K562 (cell line): Measurements from ENCODE around the gene PTPN13. TPM values are rescaled to one million over a fixed set of nuclear protein-coding genes. Genes with fewer than 3 reads are reported as not detected.

Experiments
- ATAC-seq: fragments of 200-7000 bp; cut with Tn5 transposase; 3 replicates; pipeline ENCODE4 v1.9.1; 2020; ENCODE audit warnings: moderate library complexity
- BruUV-seq: library from RNA; stranded (reverse); fragments of 400-500 nt; replicated peaks from 2 replicates; lab custom pipeline; 2021; lab: Mats Ljungman, UMichigan
- CTCF ChIA-PET: fragments of 300-600 bp; formaldehyde crosslinking; extraction: SDS; loops from one replicate; lab custom pipeline; 2021; ENCODE audit warnings: low intra/inter-chr PET ratio; lab: Yijun Ruan, JAX
- POLR2A ChIA-PET: fragments of 300-600, 350-650 bp; sonication (Branson Sonifier 250); formaldehyde crosslinking; extraction: SDS; loops from one replicate; lab custom pipeline; 2021; ENCODE audit warnings: antibody characterized with exemption, inconsistent platforms; lab: Yijun Ruan, JAX
- DNase-seq, 4 experiments: peaks; one replicate each; pipeline versions ENCODE4 v3.0.0 to v3.0.0-alpha.2; 2011 to 2018; ENCODE audit warnings: low spot score in 3 of 4, mixed read lengths in 3 of 4; ENCODE audit errors: extremely low read depth in 1 of 4
- FAIRE-seq: peaks from 2 replicates; lab custom pipeline; 2011; peaks lifted over from hg19 to GRCh38; lab: Jason Lieb, UNC
- H2AFZ ChIP-seq: 2 replicates; pipeline ENCODE4 v1.6.0; 2011; ENCODE audit warnings: low read depth, low read length, control low read depth, inconsistent platforms
- H3K27ac ChIP-seq: fragments of 200-600 bp; 3 replicates; pipeline ENCODE4 v1.8.0; 2011; ENCODE audit warnings: low read depth, mild to moderate bottlenecking, control low read depth, inconsistent platforms, low read length, moderate library complexity, mixed read lengths; ENCODE audit errors: extremely low read depth
- H3K27me3 ChIP-seq, 2 experiments: fragments of 300-600 bp in 1 of 2; 2 replicates in 1 of 2; 3 replicates in 1 of 2; pipeline versions ENCODE4 v1.6.0 to v1.8.0; 2011; ENCODE audit warnings: inconsistent platforms in 2 of 2, low read length in 2 of 2, mild to moderate bottlenecking in 1 of 2, mixed read lengths in 1 of 2, moderate library complexity in 1 of 2; ENCODE audit not compliant: control insufficient read depth in 2 of 2, insufficient read depth in 2 of 2
- H3K36me3 ChIP-seq: fragments of 300-600 bp; 3 replicates; pipeline ENCODE4 v1.8.0; 2011; ENCODE audit warnings: mild to moderate bottlenecking, low read length, inconsistent platforms; ENCODE audit not compliant: control insufficient read depth, insufficient read depth
- H3K4me1 ChIP-seq, 2 experiments: fragments of 200-600 bp in 1 of 2; replicated peaks in 1 of 2; 2 replicates in 1 of 2; 3 replicates in 1 of 2; pipeline versions ENCODE4 v1.5.1 to v1.8.0; 2011; ENCODE audit warnings: inconsistent platforms in 2 of 2, low read length in 2 of 2, mild to moderate bottlenecking in 1 of 2, mixed read lengths in 1 of 2, moderate library complexity in 1 of 2; ENCODE audit not compliant: control insufficient read depth in 2 of 2, insufficient read depth in 2 of 2
- H3K4me2 ChIP-seq: 2 replicates; pipeline ENCODE4 v1.6.1; 2011; ENCODE audit warnings: low read length, control low read depth, inconsistent platforms, mixed read lengths; ENCODE audit not compliant: insufficient read depth
- H3K4me3 ChIP-seq: fragments of 200-600 bp; sonication (generic), shearing (Covaris generic); 2 replicates; pipeline ENCODE4 v1.5.1; 2016; ENCODE audit warnings: control low read depth, inconsistent platforms
- H3K79me2 ChIP-seq: fragments of 200-600 bp; 3 replicates; pipeline ENCODE4 v1.8.0; 2011; ENCODE audit warnings: low read length, inconsistent platforms; ENCODE audit not compliant: control insufficient read depth, insufficient read depth
- H3K9ac ChIP-seq, 2 experiments: 2 replicates each; pipeline versions ENCODE4 v1.6.0 to v1.6.1; 2011; ENCODE audit warnings: low read depth in 2 of 2, low read length in 2 of 2, control low read depth in 1 of 2, inconsistent platforms in 1 of 2, mild to moderate bottlenecking in 1 of 2, mixed read lengths in 1 of 2; ENCODE audit not compliant: insufficient read depth in 1 of 2
- H3K9me1 ChIP-seq: one replicate; pipeline ENCODE4 v1.6.0; 2011; ENCODE audit warnings: inconsistent platforms, mild to moderate bottlenecking, low read length, moderate library complexity; ENCODE audit not compliant: control insufficient read depth, insufficient read depth
- H3K9me3 ChIP-seq: replicated peaks from 2 replicates; pipeline ENCODE4 v1.5.1; 2011; ENCODE audit warnings: low read depth, low read length, inconsistent platforms; ENCODE audit not compliant: control insufficient read depth, insufficient read depth
- H4K20me1 ChIP-seq: replicated peaks from 2 replicates; pipeline ENCODE4 v1.6.1; 2011; ENCODE audit warnings: low read length, inconsistent platforms, mixed read lengths; ENCODE audit not compliant: control insufficient read depth, insufficient read depth
- CTBP1 ChIP-seq: fragments of 450-650 bp; IDR thresholded peaks from 2 replicates; pipeline ENCODE4 v1.6.1; 2016; ENCODE audit warnings: borderline replicate concordance
- ERF ChIP-seq: fragments of 450-650 bp; formaldehyde crosslinking; IDR thresholded peaks from 2 replicates; pipeline ENCODE4 v1.4.0; 2020; ENCODE audit warnings: mild to moderate bottlenecking, mixed read lengths
- HBP1 ChIP-seq: fragments of 450-650 bp; formaldehyde crosslinking; IDR thresholded peaks from 2 replicates; pipeline ENCODE4 v1.4.0; 2022; ENCODE audit warnings: missing genetic modification characterization
- HEY1 ChIP-seq: fragments of 250-450 bp; sonication (Bioruptor Pico); IDR thresholded peaks from 2 replicates; pipeline ENCODE4 v1.5.0; 2020; ENCODE audit warnings: mild to moderate bottlenecking, moderate library complexity, borderline replicate concordance
- HNRNPH1 ChIP-seq: fragments of 200-400 bp; formaldehyde crosslinking; optimal IDR thresholded peaks from 2 replicates; pipeline ENCODE3; 2017; ENCODE audit warnings: low read depth, mild to moderate bottlenecking, low read length, moderate library complexity
- HOXB6 ChIP-seq: fragments of 250-450 bp; sonication (Bioruptor Pico); IDR thresholded peaks from 2 replicates; pipeline ENCODE4 v1.5.1; 2022; ENCODE audit warnings: mild to moderate bottlenecking, borderline replicate concordance
- MAX ChIP-seq: sonication (generic); formaldehyde crosslinking; IDR thresholded peaks from 2 replicates; pipeline ENCODE4 v1.9.0; 2022; ENCODE audit warnings: mild to moderate bottlenecking, missing genetic modification reagents
- MLLT1 ChIP-seq, 2 experiments: fragments of 450-650 bp; IDR thresholded peaks; 2 replicates each; pipeline ENCODE4 v1.6.1; 2016
- PREB ChIP-seq: sonication (generic); formaldehyde crosslinking; IDR thresholded peaks from 2 replicates; pipeline ENCODE4 v1.8.1; 2023; ENCODE audit warnings: mild to moderate bottlenecking, missing genetic modification reagents
- PRPF4 ChIP-seq: fragments of 200-400 bp; formaldehyde crosslinking; IDR thresholded peaks from one replicate; pipeline ENCODE4 v1.6.1; 2017; ENCODE audit warnings: low read length, low read depth, mild to moderate bottlenecking; ENCODE audit not compliant: insufficient read depth, poor library complexity, severe bottlenecking
- ZNF639 ChIP-seq, 2 experiments: fragments of 200-800 bp in 1 of 2; sonication (Bioruptor generic) in 1 of 2; sonication (generic) in 1 of 2; formaldehyde crosslinking in 1 of 2; IDR thresholded peaks in 1 of 2; conservative IDR thresholded peaks in 1 of 2; 2 replicates each; pipeline versions ENCODE4 v1.5.0 to v1.6.1; 2016 to 2020; ENCODE audit warnings: missing compliant biosample characterization in 1 of 2, missing genetic modification characterization in 1 of 2, missing genetic modification reagents in 1 of 2
- in situ Hi-C: fragments of 300-500 bp; cut with MboI; formaldehyde crosslinking; loops from 4 replicates; pipeline ENCODE4 v1.15.0; 2018; ENCODE audit warnings: inconsistent platforms, mixed read lengths
- intact Hi-C: fragments of 100-400 bp; cut with micrococcal nuclease; formaldehyde crosslinking; loops from 2 replicates; pipeline ENCODE4 v1.14.2; 2022
- polyA plus RNA-seq, 8 experiments: library from polyadenylated mRNA; depleted of rRNA in 4 of 8; stranded (reverse) in 5 of 8; unstranded in 3 of 8; fragments of >200 nt; fragmentation: Nextera tagmentation in 2 of 8; fragmentation: Illumina TruSeq in 1 of 8; extraction: Ambion mirVana in 2 of 8; extraction: Trizol in 1 of 8; gene quantifications; 2 replicates each; pipeline versions ENCODE4 v1.2.1 to v1.2.3, GENCODE V29; 2011 to 2014; ENCODE audit warnings: inconsistent platforms in 1 of 8, missing spikeins in 1 of 8
- total RNA-seq, 7 experiments: library from RNA; depleted of rRNA in 6 of 7; stranded (reverse); fragments of >200 nt in 6 of 7; fragmentation: Illumina TruSeq in 2 of 7; extraction: Trizol in 2 of 7; gene quantifications; 2 replicates each; pipeline versions ENCODE4 v1.2.1 to v1.2.3, GENCODE V29; 2011 to 2021; ENCODE audit warnings: low replicate concordance in 1 of 7

Gene PTPN13
- total and polyA plus RNA-seq, 9 of the 15 experiments (the other 6 are each of a cell fraction or from before 2014, with no cell fraction given): 0.33 TPM; not detected in 8

GRCh38 chr4:86626066-86626465 lies 32.0 kb downstream of the PTPN13 start (continued):
- TF ChIP-seq MLLT1 (IDR thresholded peaks at IDR 0.05) (no peak), CTBP1 (no peak), HEY1 (CRISPR knock-in tag) (no peak), HOXB6 (no peak), MAX (no peak), ERF (CRISPR knock-in tag) (no peak)
- TF ChIP-seq, all 486 proteins: peak for 0

GRCh38 chr4:86627462-86628135 lies 33.5 kb downstream of the PTPN13 start:
- no peak for DNase-seq
- in situ Hi-C loops: no loop called here
- no peak overlapping the region for H3K27ac ChIP-seq
- no peaks in the 10 kb centered on the region for H3K9me3 ChIP-seq
- FAIRE-seq: peak; percentile 59
- ChIA-PET CTCF (no interaction called here), POLR2A (interaction anchor here (1.3 kb wide), 1 partner anchor 8 kb away, joined by 3 read pairs; no protein-coding TSS in a partner anchor)
- intact Hi-C loops: no loop called here
- H3K4me2 ChIP-seq: no peak overlapping the region
- no peaks in the 10 kb centered on the region for H3K36me3 ChIP-seq
- TF ChIP-seq PRPF4 (no peak), PREB (no peak), ZNF639 (CRISPR knock-in tag; conservative IDR thresholded peaks at IDR 0.05 in 1 of 2, IDR thresholded peaks at IDR 0.05 in 1 of 2) (no peak), HBP1 (no peak), HNRNPH1 (no peak), MAX (no peak)
- no peaks in the 10 kb centered on the region for H3K4me1 ChIP-seq
- no peaks in the 10 kb centered on the region for H4K20me1 ChIP-seq
- no peak for ATAC-seq
- H3K9me1 ChIP-seq: no peaks in the 10 kb centered on the region
- H2AFZ ChIP-seq: no peak overlapping the region
- H3K79me2 ChIP-seq: no peaks in the 10 kb centered on the region
- H3K27me3 ChIP-seq: no peaks in the 10 kb centered on the region
- no peak overlapping the region for H3K4me3 ChIP-seq
- no TSS peak for BruUV-seq
- no peak overlapping the region for H3K9ac ChIP-seq
